ENCODE measurements around the gene CCDC73. TPM values are rescaled to one million over a fixed set of nuclear protein-coding genes. Genes with fewer than 3 reads are reported as not detected.
"Not testable (repeated sequence)": the region's sequence is repeated elsewhere in the genome, so short reads cannot be mapped to it uniquely, and the experiment has no call there.

The CCDC73 gene
- total RNA-seq, 1 donor from 2014 or later: not detected

GRCh38 chr11:32772731-32773130, 21.7 kb downstream of the CCDC73 start:
- no peak for DNase-seq (ENCODE audit: low spot score in 2 of 2)
- intact Hi-C loops (cut with DNase I): no loop called here
- no peak overlapping the region for H3K27ac ChIP-seq

GRCh38 chr11:32761774-32762173, 32.7 kb downstream of the CCDC73 start:
- intact Hi-C loops (cut with DNase I); H3K9me3 ChIP-seq; H3K36me3 ChIP-seq; H3K27me3 ChIP-seq; H3K4me1 ChIP-seq; DNase-seq (ENCODE audit: low spot score in 2 of 2); H3K27ac ChIP-seq; H3K4me3 ChIP-seq: not testable (repeated sequence)

More at GRCh38 chr11:32772731-32773130, 21.7 kb downstream of the CCDC73 start:
- Histone ChIP-seq H3K27me3 (no peaks in the 10 kb centered on the region), H3K4me1 (no peaks in the 10 kb centered on the region), H3K4me3 (no peak overlapping the region), H3K9me3 (no peaks in the 10 kb centered on the region), H3K36me3 (no peaks in the 10 kb centered on the region)
- no peak for TF ChIP-seq CTCF (IDR thresholded peaks at IDR 0.05)

- no peak for DNase-seq (ENCODE audit: low spot score in 2 of 2)
- no peak for TF ChIP-seq CTCF (IDR thresholded peaks at IDR 0.05)
- intact Hi-C loops (cut with DNase I): no loop called here
- Histone ChIP-seq H3K36me3 (no peaks in the 10 kb centered on the region), H3K9me3 (no peaks in the 10 kb centered on the region), H3K27me3 (no peaks in the 10 kb centered on the region), H3K27ac (no peak overlapping the region), H3K4me1 (no peaks in the 10 kb centered on the region), H3K4me3 (no peak overlapping the region)
These were observed 36.2 kb downstream of the CCDC73 start for GRCh38 chr11:32758291-32758690.

GRCh38 chr11:32753181-32753580, 41.3 kb downstream of the CCDC73 start:
- H3K27ac ChIP-seq; H3K27me3 ChIP-seq; intact Hi-C loops (cut with DNase I); H3K36me3 ChIP-seq; DNase-seq (ENCODE audit: low spot score in 2 of 2); H3K9me3 ChIP-seq; H3K4me1 ChIP-seq; H3K4me3 ChIP-seq: not testable (repeated sequence)

- no peak for DNase-seq (ENCODE audit: low spot score in 2 of 2)
- no peak overlapping the region for H3K27ac ChIP-seq
- H3K9me3 ChIP-seq: no peaks in the 10 kb centered on the region
- no peak for TF ChIP-seq CTCF (IDR thresholded peaks at IDR 0.05)
- no peaks in the 10 kb centered on the region for H3K4me1 ChIP-seq
- H3K4me3 ChIP-seq: no peak overlapping the region
- no peaks in the 10 kb centered on the region for H3K27me3 ChIP-seq
- intact Hi-C loops (cut with DNase I): no loop called here
- no peaks in the 10 kb centered on the region for H3K36me3 ChIP-seq
These were observed 42.5 kb downstream of the CCDC73 start for GRCh38 chr11:32752001-32752400.

GRCh38 chr11:32751381-32751780, 43.1 kb downstream of the CCDC73 start:
- no peak overlapping the region for H3K27ac ChIP-seq
- no peak for DNase-seq (ENCODE audit: low spot score in 2 of 2)
- H3K4me3 ChIP-seq: no peak overlapping the region
- H3K36me3 ChIP-seq: no peaks in the 10 kb centered on the region
- H3K9me3 ChIP-seq: no peaks in the 10 kb centered on the region
- H3K4me1 ChIP-seq: no peaks in the 10 kb centered on the region
- intact Hi-C loops (cut with DNase I): no loop called here
- H3K27me3 ChIP-seq: no peaks in the 10 kb centered on the region
- no peak for TF ChIP-seq CTCF (IDR thresholded peaks at IDR 0.05)

GRCh38 chr11:32729976-32730375, 64.5 kb downstream of the CCDC73 start:
- no peaks in the 10 kb centered on the region for H3K36me3 ChIP-seq
- H3K9me3 ChIP-seq: no peaks in the 10 kb centered on the region
- DNase-seq (ENCODE audit: low spot score in 2 of 2): no peak
- H3K27ac ChIP-seq: no peak overlapping the region
- H3K4me3 ChIP-seq: no peak overlapping the region
- H3K27me3 ChIP-seq: no peaks in the 10 kb centered on the region
- intact Hi-C loops (cut with DNase I): no loop called here
- TF ChIP-seq CTCF (IDR thresholded peaks at IDR 0.05): no peak
- no peaks in the 10 kb centered on the region for H3K4me1 ChIP-seq

All from ascending aorta (tissue), 2 donors.